ENCODE results near the gene SLC5A1.
"Not testable (repeated sequence)": the region's sequence is repeated elsewhere in the genome, so short reads cannot be mapped to it uniquely, and the experiment has no call there.

SLC5A1 gene

GRCh38 chr22:32130464-32130863 lies 87.4 kb downstream of the SLC5A1 start:
- no peak for DNase-seq (ENCODE audit: low spot score)
- in situ Hi-C loops (cut with MboI; ENCODE audit: low sequenced_read_pairs, unreplicated experiment) = no loop called here
- TF ChIP-seq, protein P1, sequence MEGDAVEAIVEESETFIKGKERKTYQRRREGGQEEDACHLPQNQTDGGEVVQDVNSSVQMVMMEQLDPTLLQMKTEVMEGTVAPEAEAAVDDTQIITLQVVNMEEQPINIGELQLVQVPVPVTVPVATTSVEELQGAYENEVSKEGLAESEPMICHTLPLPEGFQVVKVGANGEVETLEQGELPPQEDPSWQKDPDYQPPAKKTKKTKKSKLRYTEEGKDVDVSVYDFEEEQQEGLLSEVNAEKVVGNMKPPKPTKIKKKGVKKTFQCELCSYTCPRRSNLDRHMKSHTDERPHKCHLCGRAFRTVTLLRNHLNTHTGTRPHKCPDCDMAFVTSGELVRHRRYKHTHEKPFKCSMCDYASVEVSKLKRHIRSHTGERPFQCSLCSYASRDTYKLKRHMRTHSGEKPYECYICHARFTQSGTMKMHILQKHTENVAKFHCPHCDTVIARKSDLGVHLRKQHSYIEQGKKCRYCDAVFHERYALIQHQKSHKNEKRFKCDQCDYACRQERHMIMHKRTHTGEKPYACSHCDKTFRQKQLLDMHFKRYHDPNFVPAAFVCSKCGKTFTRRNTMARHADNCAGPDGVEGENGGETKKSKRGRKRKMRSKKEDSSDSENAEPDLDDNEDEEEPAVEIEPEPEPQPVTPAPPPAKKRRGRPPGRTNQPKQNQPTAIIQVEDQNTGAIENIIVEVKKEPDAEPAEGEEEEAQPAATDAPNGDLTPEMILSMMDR (IDR thresholded peaks at IDR 0.05; ENCODE audit: borderline replicate concordance, control extremely low read depth, extremely low read depth, insufficient read depth, missing control alignments) = no peak

DNA sequence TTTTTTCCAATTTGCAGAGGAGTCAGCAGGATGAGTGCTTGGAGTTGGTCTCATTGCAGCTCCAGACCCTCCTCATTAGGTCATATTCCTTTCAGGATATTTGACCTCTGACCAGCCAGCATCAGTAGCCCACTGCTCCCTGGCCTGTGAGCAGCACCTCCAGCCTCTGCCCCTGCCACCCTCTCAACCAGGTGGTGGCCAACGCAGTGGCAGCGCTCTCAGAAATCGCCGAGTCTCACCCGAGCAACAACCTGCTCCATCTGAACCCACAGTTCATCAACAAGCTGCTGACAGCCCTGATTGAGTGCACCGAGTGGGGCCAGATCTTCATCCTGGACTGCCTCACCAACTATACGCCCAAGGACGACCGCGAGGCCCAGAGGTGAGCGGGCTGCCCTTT lies 89.1 kb downstream of the SLC5A1 start:
- TF ChIP-seq, protein P1 (IDR thresholded peaks at IDR 0.05; ENCODE audit: borderline replicate concordance, control extremely low read depth, extremely low read depth, insufficient read depth, missing control alignments) = no peak
- DNase-seq (ENCODE audit: low spot score) = no peak
- in situ Hi-C loops (cut with MboI; ENCODE audit: low sequenced_read_pairs, unreplicated experiment) = no loop called here

DNA sequence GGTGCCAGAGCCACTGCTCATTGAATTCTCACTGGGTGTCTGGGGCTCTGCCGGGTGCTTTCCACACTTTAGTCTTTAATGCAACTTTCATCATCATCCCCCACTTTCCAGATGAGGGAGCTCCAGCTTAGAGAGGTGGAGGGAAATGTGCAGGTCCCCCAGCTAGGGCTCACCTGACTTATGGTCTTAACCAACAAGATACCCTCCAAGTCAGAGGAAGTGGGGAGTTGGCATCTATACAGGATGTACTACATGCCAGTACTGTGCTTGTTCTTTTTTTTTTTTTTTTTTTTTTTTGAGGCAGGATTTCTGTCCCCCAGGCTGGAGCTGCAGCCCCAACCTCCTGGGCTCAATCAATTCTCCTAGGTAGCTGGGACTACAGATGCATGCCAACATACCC lies 89.7 kb downstream of the SLC5A1 start:
- DNase-seq (ENCODE audit: low spot score) = no peak
- in situ Hi-C loops (cut with MboI; ENCODE audit: low sequenced_read_pairs, unreplicated experiment) = no loop called here
- TF ChIP-seq, protein P1 (IDR thresholded peaks at IDR 0.05; ENCODE audit: borderline replicate concordance, control extremely low read depth, extremely low read depth, insufficient read depth, missing control alignments) = no peak

GRCh38 chr22:32134796-32135195 lies 91.7 kb downstream of the SLC5A1 start:
- DNase-seq (ENCODE audit: low spot score); in situ Hi-C loops (cut with MboI; ENCODE audit: low sequenced_read_pairs, unreplicated experiment): not testable (repeated sequence)

- not testable (repeated sequence) for DNase-seq (ENCODE audit: low spot score)
Measured at GRCh38 chr22:32135958-32136357, 92.9 kb downstream of the SLC5A1 start.

GRCh38 chr22:32136881-32137280 lies 93.8 kb downstream of the SLC5A1 start:
- DNase-seq (ENCODE audit: low spot score); in situ Hi-C loops (cut with MboI; ENCODE audit: low sequenced_read_pairs, unreplicated experiment): not testable (repeated sequence)

More at GRCh38 chr22:32135958-32136357, 92.9 kb downstream of the SLC5A1 start:
- in situ Hi-C loops (cut with MboI; ENCODE audit: low sequenced_read_pairs, unreplicated experiment) = not testable (repeated sequence)

- in situ Hi-C loops (cut with MboI; ENCODE audit: low sequenced_read_pairs, unreplicated experiment) = not testable (repeated sequence)
- DNase-seq (ENCODE audit: low spot score) = peak; percentile 50
Measured at GRCh38 chr22:32137731-32138324, 94.8 kb downstream of the SLC5A1 start.

DNA sequence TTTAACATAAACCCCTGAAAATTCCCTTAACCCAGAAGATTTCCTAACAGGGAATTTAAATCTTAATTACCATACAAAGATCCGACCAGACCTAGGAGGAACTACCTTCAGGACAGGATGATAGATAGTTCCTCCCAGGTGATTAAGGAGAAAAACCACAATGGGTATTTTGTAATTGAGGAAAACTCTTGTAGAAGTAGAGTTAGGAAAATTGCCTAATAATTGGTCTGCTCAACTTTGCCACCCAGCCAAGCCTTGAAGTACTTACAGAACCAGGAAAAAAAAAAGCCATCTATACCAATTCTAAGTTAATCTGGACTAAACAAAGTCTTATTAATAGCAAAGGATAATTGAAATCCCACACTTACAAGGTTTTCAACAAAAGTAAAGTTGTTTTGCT lies 95.5 kb downstream of the SLC5A1 start:
- in situ Hi-C loops (cut with MboI; ENCODE audit: low sequenced_read_pairs, unreplicated experiment) = not testable (repeated sequence)

GRCh38 chr22:32140688-32141087 lies 97.6 kb downstream of the SLC5A1 start:
- in situ Hi-C loops (cut with MboI; ENCODE audit: low sequenced_read_pairs, unreplicated experiment); DNase-seq (ENCODE audit: low spot score): not testable (repeated sequence)
- TF ChIP-seq, protein P1 (IDR thresholded peaks at IDR 0.05; ENCODE audit: borderline replicate concordance, control extremely low read depth, extremely low read depth, insufficient read depth, missing control alignments) = peak; percentile 36

More for the DNA sequence above, 95.5 kb downstream of the SLC5A1 start:
- not testable (repeated sequence) for DNase-seq (ENCODE audit: low spot score)
